ENCODE results near the gene CACHD1.
A peak's percentile ranks its signal among the peaks of the same experiment; 100 is the strongest.

Gene CACHD1

DNA sequence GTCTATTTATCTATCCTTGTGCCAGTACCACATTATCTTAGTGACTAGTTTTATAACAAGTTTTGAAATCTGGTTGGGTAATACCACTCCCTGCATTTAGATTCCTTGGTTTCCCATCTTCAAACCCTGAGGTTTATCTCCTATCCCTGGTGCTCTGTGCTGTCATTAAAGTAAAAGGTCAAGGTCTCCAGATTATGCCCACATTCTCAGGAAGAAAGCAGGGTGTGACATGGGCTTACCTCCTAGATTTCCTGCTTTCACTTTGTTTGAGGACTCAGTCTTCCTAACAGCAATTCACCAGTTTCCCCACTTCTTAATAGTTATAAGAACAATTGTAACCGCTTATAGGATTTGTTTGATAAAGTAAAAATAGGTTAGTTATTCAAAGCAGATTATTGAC lies 86.0 kb downstream of the CACHD1 start:
- no peak for DNase-seq

DNA sequence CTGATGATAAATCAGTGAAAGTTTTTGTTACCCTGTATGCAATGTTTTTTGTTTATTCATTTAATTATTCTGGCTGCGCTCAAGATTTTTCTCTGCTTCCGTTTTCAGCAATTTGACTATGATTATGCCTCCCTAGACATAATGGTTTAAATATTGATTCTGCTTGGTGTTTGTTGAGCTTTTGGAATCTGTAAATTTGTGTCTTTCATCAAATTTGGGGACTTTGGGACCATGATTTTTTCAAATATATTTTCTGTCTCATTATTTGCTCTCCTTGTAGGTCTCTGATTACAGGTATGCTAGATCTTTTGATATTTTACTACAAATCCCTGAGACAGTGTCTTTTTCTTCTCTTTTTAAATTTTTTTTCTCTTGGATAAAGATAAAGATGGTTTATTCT lies 92.1 kb downstream of the CACHD1 start:
- DNase-seq = no peak

DNA sequence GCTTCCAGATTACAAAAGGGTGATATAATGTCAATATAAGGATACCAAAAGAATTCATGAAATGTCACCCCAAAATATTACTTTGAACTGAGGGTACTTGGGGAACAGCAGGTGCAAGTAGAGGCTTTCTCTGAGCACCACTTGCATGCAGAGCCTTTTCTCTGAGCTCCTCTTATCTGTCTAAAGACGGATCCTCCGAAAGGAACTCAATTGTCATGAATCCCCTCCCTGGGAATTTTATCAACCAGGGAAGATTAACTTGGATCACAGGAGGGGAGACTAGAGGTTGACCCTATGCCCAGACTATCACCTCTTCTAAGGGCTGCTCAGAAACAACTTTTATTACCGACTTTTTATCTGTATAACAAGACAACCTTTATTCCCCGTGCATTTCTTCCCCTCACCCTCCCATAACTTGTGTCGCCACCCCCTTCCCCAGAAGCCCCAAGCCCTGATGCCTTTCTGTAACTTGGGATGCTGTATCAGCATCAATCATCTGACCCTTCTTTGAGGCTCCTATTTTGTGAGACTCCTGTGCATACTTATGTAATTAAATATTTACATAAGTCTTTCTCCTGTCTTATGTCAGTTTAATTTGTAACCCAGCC lies 94.1 kb downstream of the CACHD1 start:
- DNase-seq = no peak

DNA sequence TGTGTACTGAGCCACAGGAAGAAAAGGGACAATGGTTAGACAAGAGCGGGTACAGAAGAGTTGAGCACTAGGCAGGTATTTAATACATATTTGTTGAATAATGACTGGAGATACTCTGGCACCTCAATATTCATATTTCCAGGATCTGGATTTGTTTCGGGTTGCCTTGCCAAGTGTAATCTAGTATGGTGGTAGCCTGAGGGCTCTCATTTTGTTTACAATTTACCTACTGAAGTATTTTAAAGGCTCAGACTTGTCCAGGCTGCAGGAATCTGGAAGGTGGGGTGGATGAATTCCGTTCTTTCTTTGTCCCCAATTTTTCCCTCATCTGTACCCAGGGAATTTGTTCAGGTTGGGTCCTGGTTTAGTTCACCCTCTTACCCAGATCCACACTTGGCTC lies 95.0 kb downstream of the CACHD1 start:
- DNase-seq = no peak

DNA sequence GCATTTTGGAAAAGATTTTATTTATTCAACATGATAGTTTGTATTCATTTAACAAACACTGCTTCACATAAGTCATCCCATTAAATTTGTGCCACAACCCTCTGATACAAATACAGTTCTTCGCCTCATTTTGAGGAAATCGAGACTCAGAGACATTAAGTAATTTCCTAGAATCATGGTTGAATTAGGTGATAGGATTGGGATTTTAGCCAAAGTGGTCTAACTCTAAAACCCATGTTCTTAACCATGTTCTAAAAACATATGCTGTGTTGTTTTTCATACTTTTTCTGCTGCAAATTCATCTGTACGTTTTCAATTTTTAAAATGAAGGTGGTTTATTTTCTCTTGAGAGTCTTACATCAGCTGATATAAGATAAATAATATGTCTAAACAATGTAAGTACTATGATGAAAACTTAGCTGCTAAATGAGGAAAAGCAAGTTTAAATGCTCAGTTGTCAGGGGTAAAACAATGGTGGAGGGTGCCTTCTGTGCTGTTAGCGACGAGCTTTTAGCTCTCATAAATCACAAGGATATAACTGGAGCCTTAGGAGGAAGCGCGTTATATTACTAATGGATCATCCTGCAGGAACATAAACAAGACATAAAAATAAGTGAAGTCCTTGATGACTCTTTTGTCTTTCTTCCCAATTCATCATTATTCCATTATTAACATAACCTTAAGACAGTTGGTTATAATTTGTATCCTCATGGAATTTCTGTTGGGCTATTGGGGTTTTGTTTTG lies 97.7 kb downstream of the CACHD1 start:
- DNase-seq = no peak

DNA sequence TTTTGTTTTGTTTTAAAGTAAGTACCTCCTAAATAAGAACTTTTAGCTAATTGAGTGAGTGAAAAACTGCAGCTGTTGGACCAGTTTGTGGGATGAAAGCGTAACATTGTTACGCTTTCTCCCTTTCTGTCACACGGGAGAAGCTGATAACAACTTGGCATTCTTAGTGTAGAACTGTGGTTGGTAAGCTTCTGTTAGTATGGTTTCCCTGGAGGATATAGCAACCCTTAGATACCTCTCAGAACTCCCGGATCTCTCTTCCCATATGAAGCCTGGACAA lies 98.2 kb downstream of the CACHD1 start:
- no peak for DNase-seq

DNA sequence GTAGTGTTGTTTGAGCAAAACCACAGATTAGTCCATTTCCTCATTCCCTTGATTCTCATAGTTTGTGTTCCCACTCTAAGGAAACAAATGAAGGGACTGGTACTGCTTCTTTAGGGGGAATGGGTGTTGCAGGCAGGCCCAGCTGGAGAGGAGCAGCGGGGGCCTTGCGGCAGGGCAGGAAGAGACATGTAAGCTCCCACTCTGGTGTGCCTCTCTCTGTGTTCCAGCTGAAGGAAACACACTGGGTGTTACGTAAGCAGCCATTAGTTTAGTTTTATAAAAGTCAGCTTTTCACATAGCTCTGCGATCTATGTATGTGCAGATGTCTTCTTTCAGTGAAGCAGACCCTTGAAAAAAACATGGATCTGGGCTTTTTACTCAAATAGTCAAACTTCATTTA lies 99.5 kb downstream of the CACHD1 start:
- DNase-seq = no peak

DNA sequence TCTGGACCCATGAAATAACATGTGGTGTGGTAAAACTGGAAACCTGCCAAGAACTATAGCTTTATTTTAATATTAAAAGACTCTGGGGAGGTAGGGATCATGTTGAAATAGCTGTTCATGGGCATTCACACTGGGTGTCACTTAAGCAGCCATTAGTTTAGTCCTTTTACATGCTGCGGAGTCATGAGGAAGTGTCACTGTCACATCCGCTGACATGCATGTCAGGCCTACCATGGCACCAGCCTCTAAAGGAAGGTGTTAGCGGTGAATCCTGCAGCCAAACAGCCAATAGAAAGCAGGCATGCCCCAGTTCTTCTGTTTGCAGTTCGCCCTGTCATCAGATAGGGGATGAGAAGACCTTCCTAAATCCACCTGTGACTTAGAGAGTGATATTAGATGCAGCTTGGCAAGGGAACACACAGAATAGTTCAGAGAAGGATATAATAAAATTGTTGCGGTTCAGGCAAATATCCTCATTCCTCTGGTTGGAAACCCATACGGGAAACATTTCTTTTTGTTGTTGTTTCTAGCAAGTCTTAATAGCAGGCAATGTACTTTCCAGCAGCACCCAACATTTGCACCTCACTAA lies 100.4 kb downstream of the CACHD1 start:
- DNase-seq = no peak

DNA sequence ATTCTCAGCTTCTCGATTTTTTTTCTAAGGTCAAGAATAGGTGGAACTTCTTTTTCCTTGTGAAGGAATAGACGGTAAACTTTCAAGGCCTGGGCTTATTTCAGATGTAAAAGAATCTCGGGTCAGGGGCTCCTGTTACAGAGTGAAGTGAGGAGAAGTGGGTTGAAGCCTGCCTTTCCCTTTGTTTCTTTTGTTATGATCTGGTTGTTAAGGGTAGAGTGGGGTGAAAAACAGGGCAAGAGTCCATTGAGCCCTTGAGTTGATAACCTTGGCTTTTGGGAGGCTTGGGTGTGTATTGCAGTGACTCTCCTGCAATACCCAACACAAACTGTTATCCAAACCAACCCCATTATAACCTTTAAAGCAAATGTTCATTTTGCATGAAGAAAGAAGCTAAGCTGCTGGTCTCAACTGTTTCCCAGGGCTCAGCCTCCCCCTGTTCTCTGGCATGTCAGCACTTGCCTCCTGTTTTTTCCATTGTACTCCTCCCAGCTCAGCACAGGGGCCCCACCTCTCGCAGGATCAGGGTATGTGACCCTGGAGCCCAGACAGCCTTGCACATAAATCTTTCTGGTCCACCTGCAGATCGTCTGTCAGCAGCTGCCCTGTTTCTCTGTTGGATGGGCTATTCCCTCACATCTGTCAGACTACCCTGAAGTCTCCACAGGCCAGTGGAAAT lies 102.4 kb downstream of the CACHD1 start:
- DNase-seq = peak; percentile 39

DNA sequence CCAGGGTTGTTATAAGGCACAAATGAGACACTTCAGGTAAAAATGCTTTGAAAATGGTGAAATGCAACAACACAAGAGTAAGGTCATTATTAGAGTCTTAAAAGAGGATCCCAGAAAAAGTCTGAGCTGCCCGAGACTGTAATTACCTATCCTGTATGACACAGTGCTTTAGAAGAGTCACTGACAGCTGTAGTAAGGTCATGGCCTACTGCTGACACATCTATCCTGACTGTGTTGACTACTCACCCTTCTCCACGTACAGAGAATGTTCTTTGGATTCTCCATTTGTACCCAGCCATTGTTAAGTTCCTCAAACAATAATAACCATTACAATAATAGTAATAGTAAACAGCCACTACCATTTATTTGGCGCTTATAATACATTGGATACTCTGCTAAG lies 104.4 kb downstream of the CACHD1 start:
- DNase-seq = no peak

DNA sequence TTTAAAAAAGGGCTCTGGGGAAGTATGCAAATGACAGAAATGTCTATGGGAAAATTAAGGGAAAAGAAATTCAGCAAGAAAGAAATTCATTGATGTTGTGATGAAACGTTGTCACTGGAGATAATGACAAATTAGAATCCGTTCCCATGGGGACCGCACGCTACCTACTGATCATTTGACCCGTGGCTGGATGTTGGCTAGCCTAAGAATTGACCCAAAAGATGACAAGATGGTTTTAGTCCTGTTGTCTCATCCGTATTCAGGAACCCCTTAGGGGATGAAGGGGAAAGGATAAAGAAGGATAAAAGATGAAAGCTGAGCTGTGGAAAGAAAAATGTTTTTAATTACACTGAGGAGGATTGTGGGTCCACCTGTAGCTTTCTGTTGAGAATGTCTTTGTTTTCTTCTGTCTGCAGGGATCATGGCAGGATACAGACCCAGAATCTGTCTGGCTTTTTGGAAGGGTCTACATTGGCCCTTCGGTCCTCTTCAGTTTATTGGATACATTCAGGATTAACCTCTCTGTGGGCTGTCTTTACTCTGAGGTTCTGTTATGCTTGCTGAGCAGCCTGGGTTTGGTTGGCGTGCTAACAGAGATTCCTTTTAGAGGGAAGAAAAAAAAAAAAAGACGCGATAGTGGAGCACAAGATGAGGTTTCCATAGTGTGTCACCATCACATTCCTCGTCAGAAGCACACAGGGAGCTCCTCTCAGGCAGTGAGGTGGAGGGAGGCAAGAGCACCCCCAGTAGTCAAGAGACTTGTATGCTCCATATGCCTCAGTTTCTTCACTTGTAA lies 106.2 kb downstream of the CACHD1 start:
- DNase-seq = no peak

DNA sequence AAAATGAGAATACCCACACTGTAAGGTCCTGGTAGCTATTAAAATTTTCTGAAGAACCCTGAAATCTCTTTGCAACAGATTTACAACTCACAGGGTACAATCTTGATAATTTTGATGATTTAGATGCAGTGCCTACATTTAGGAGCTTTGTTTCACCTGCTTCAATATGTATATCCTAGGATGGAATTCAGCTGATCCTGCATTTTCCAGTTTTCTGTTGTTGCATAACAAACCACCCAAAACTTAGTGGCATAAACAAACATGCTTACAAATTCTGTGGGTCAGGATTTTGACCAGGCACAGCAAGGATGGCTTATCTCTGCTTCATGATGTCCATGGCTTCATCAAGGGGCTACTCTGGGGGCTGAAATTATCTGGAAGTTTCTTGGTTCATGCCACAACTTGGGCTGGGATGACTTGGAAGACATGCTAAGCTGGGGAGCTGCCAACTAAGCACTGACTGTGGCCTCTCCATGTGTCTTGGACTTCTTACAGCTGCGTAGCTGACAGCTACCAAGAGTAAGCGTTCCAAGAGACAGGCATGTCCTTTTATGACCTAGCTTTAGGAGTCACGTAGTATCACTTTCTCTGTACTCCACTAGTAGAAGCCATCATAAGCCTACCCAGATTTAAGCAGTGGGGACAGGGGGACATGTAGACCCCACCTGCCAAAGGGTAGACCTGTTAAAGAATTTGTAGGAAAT lies 108.5 kb downstream of the CACHD1 start:
- no peak for DNase-seq

DNA sequence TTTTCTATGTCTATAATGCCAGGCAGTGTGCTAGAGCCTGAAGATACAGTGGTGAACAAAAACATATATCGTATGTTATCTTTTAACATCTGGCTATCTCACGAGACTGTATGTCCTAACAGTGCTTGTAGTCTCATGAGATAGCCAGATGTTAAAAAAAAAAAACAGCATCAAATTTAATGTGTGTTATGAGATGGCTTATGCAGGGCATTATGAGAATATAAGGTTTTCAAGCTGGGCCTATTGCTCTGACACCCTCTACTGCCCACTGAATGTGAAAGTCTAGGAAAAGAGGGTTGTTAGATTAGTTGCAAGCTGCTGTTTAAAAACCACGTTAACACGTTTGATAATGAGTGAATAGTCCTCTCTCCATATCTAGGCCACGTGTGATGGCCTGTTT lies 109.8 kb downstream of the CACHD1 start:
- no peak for DNase-seq

DNA sequence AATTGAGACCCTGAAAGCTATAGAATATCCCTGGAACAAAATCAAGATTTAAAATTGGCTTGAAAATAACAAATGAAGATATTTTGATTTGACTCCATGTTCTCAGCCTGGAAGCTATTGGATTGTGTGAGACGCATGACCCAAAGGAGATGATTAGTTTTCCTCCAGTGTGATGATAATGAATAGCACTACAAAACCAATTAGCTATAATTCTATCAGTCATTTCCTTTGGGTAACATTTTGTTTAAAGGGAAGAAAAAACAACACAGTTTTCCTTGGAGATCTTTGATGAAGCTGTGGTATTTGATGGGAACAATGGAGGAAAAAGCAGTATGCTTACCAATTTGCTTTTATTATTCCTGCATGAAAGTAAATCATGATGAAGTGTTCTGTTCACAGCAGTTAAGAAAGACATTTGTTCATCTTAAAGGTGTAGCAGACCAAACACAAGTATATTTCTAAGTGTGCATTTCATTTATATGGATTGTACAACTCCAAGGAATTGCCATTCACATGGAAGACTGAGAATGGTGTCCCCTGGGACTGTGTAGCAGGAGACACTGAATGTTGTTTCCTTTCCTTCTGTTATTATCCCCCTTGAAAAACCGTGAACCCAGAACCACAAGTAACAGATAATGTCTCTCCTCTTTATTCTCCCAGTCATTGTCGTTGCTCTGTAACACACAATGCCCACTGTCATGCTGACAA lies 111.4 kb downstream of the CACHD1 start:
- DNase-seq = peak; percentile 70

DNA sequence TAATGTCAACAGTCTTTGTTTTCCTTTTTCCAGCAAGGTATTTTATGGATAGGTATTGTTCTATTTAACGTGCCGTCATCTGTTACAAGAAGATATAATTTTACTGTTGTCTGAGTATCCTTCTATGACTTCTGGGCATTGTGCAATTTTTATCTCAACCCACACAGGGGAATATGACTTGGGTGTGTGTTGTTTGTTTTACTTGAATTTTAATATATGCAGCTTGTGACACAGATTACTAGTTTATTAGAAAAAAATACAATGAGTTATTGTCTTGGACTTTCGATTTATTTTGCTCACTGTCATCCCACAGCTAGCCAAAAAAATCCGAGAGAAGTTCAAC lies 111.9 kb downstream of the CACHD1 start:
- DNase-seq = no peak

DNA sequence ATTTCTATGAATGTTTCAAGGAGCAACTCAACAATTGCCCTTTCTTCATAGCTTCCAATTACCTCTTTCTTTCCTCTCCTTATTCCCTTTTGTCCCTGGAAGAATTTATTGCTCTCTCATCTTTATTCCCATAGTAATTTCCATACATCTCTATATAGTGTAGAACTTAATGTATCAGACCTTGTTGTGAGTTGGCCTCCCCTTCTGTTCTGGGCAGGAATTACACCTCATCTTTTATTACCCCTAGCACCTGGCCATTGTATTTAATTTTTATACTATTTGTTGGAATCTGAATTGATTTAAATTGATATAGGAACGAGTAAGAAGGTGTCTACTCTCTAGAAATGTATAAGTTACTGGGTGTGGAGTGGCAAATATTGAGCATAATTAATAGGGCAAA lies 114.5 kb downstream of the CACHD1 start:
- DNase-seq = no peak

DNA sequence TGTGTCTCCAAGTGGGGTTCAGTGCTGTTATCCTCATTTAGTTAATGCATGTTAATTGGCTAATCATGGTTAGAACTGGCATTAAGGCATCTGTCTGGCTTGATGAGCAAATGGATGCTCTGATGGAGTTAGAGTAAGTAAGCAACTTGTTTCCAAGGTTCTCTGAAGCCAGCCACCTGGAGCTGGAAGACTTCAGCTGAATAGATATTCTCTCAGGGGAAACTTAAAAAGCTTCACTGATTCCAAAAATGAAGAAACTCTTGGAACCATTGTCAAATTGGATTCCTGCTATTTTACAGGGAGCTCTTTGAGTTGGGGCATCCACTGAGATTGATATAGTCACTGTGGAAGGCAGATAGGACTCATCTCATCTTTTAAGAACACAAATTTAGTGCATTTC lies 118.9 kb downstream of the CACHD1 start:
- no peak for DNase-seq

DNA sequence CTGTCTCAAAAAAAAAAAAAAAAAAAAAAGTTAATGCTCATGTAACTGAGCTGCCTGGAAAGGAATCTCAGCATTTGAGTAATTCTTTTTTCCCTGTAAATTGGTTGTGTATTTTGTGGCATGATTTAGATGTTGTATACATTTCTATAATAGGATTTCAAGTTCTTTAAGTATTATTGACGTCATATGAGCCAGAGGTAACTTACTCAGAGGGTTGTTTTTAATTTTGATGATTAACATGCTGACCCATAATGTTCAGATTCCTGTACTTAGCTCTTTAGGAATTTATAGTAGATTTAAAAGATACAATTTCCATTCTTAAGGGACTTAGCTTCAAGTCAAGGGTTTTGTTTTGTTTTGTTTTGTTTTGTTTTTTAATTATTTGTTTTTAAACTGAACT lies 120.4 kb downstream of the CACHD1 start:
- DNase-seq = no peak

DNA sequence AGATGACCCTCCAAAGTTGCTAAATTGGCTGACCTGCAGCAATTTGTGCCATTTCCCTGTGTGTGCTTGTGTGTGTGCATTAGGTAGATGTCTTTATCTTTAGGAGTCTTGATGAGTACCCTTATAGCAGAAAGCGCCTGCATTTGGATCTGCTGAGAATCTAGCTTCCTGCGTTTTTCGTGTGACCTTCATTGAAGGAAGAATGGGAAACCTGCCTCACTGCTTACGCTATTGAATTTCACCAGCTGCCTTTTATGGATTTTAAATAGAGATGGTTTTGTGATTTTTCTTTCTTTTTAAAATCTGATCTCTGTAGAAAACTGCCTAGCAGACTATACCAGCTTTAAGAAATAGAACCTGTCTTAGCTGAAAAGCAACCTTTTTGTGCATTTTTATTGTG lies 124.5 kb downstream of the CACHD1 start:
- no peak for DNase-seq

DNA sequence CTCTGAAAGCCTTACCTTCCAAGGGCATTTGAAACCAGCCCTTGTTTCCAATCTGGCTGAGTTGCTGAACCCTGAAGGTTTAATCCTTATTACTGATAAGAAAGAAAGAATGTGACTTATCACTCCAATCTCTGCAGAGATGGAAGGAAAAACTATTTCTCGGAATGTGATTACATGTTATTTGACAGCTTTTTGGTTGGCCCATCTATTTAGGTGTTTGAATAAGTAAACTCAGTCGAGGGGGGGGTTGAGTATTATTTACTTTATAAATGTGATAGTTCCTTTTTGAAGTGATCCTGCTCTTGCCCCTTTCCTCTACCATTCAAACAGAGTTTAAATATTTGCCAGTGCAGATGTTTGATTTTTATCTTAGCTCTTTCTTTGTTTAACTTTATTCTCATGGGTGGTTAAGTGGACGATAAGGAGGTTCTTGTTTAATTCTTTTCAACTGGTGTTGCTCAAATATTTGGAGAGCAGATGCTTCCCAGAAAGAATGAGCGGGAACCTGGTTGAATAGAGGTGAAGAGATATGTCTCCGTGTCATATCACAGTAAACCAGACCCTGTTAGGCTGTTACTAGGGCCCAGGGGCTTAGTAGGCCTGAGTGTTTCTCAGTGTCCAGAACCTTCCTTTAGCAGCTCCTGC lies 126.1 kb downstream of the CACHD1 start:
- DNase-seq = peak; percentile 24

DNA sequence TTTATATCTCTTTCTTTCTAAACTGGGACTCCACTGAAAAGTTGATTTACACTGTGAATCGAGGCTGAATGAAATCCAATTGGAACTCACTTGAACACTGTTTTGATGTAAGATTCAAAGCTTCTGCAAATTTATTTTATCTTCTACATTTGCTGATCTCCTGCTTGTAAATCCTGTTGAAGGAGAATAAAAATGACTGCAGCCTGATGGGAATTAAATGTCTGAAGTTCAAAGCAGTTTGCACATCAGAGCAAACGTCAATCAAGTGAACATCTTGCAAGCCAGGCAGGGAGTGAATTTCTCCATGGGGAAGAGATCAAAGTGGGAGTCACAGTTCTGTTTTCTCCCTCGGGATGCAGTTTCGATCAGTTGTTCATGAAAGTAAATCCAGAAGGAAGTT lies 127.2 kb downstream of the CACHD1 start:
- no peak for DNase-seq

DNA sequence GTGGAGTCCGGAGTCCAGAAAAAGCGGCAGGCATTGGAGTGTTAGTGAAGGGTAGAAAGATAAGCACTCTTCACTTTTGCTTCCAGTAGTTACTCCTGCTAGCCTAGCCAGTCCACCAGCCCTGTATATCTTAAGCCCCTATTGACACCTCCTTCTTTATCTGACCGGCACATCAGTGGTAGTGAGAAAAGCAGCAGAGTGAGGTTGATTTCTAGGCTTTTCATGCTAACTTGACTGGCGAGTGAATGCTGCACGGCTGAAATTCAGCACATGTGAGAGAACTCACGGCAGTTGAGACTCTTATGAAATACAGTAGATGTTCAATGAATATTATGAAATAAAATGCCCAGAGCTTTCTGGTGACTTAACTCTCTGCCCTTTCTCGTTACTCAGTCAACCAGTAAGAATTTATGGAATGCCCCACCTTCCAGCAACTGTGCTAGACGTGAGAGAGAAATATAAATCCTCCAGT lies 128.2 kb downstream of the CACHD1 start:
- no peak for DNase-seq
